ENCODE measurements around the gene MTRF1L.

MTRF1L gene

DNA sequence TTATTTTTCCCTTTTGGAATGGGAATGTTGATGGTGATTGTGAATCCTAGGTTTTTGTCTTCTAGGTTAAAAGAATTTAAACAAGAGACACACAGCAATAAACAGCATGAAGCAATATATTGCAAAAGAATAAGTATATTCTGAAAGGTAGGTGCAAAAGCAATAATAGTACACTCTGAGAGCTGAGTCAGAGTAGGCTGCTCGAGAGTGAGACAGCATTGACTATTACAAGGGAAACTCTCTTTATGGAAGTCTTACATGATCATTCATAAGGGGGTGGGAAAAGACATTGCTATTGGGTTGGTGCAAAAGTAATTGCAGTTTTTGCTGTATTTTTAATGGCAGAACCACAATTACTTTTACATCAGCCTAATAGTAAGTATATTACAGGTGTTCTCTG, 44.7 kb downstream of the MTRF1L start:
- Histone ChIP-seq H3K27me3 (ENCODE audit: insufficient read depth, poor library complexity, severe bottlenecking) (peaks cover 2% of the 10 kb centered on the region), H3K4me3 (replicated peaks; ENCODE audit: insufficient read depth, low read length) (no peak overlapping the region), H3K27ac (replicated peaks) (no peak overlapping the region)
- TF ChIP-seq SPI1 (IDR thresholded peaks at IDR 0.05; ENCODE audit: borderline replicate concordance, low read depth) = no peak
- no peak for TF ChIP-seq GABPA (IDR thresholded peaks at IDR 0.05; ENCODE audit: low read depth)
- TF ChIP-seq REST (IDR thresholded peaks at IDR 0.05; ENCODE audit: insufficient replicate concordance, low read depth) = no peak
- no peak for TF ChIP-seq POLR2AphosphoS5 (IDR thresholded peaks at IDR 0.05; ENCODE audit: low read depth)
- no peak for TF ChIP-seq CTCF (IDR thresholded peaks at IDR 0.05; ENCODE audit: insufficient read depth, low read length)
- no peak for DNase-seq (ENCODE audit: low read depth in 1 of 2, low spot score in 1 of 2)

GRCh38 chr6:152954443-152954842, 48.1 kb downstream of the MTRF1L start:
- H3K4me3 ChIP-seq (replicated peaks; ENCODE audit: insufficient read depth, low read length) = no peak overlapping the region
- no peaks in the 10 kb centered on the region for H3K27me3 ChIP-seq (ENCODE audit: insufficient read depth, poor library complexity, severe bottlenecking)
- no peak for DNase-seq (ENCODE audit: low read depth in 1 of 2, low spot score in 1 of 2)
- no peak overlapping the region for H3K27ac ChIP-seq (replicated peaks)
- TF ChIP-seq SPI1 (IDR thresholded peaks at IDR 0.05; ENCODE audit: borderline replicate concordance, low read depth) = no peak
- TF ChIP-seq REST (IDR thresholded peaks at IDR 0.05; ENCODE audit: insufficient replicate concordance, low read depth) = no peak
- no peak for TF ChIP-seq CTCF (IDR thresholded peaks at IDR 0.05; ENCODE audit: insufficient read depth, low read length)
- TF ChIP-seq GABPA (IDR thresholded peaks at IDR 0.05; ENCODE audit: low read depth) = no peak
- TF ChIP-seq POLR2AphosphoS5 (IDR thresholded peaks at IDR 0.05; ENCODE audit: low read depth) = no peak

DNA sequence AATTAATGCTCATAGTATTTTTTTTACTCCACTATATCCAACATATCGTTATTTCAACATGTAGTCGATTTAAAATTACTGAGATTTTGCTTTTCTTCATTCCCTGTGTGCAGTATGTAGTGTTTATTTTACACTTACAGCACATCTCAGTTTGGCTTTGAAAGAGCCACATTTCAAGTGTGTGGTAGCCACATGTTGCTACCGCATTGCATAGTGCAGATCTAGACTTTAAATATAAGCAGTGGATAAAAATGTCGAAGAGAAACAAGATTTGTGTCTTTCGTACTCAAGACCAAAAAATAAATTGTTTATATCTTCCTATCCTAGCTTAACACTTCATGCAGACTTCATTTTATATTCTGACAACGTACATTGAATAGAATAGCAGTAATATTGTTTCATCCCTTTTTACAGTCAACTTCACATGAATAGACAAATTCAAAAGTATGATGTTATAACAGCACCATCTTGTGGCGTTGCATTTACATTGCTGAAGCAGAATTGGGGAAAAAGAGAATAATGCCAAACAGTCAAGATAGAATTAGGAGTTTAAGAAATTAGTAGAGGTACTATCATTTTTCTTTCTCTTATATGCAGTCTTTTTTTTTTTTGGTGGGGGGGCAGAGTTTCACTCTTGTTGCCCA, 49.5 kb downstream of the MTRF1L start:
- TF ChIP-seq CTCF (IDR thresholded peaks at IDR 0.05; ENCODE audit: insufficient read depth, low read length) (peak; percentile 38), SPI1 (IDR thresholded peaks at IDR 0.05; ENCODE audit: borderline replicate concordance, low read depth) (no peak)
- H3K27ac ChIP-seq (replicated peaks) = no peak overlapping the region
- H3K4me3 ChIP-seq (replicated peaks; ENCODE audit: insufficient read depth, low read length) = no peak overlapping the region
- no peak for DNase-seq (ENCODE audit: low read depth in 1 of 2, low spot score in 1 of 2)
- H3K27me3 ChIP-seq (ENCODE audit: insufficient read depth, poor library complexity, severe bottlenecking) = no peaks in the 10 kb centered on the region

GRCh38 chr6:152952045-152952444, 50.5 kb downstream of the MTRF1L start:
- TF ChIP-seq SPI1 (IDR thresholded peaks at IDR 0.05; ENCODE audit: borderline replicate concordance, low read depth) (no peak), POLR2AphosphoS5 (IDR thresholded peaks at IDR 0.05; ENCODE audit: low read depth) (no peak), CTCF (IDR thresholded peaks at IDR 0.05; ENCODE audit: insufficient read depth, low read length) (no peak), GABPA (IDR thresholded peaks at IDR 0.05; ENCODE audit: low read depth) (no peak), REST (IDR thresholded peaks at IDR 0.05; ENCODE audit: insufficient replicate concordance, low read depth) (no peak)
- Histone ChIP-seq H3K27me3 (ENCODE audit: insufficient read depth, poor library complexity, severe bottlenecking) (no peaks in the 10 kb centered on the region), H3K4me3 (replicated peaks; ENCODE audit: insufficient read depth, low read length) (no peak overlapping the region), H3K27ac (replicated peaks) (no peak overlapping the region)
- DNase-seq (ENCODE audit: low read depth in 1 of 2, low spot score in 1 of 2) = no peak
